Hepatocyte (in vitro differentiated cells): ENCODE measurements around the gene NRSN1.

Experiments used
- CTCF ChIP-seq: fragments of 200-600 bp; sonication (generic); IDR thresholded peaks from 2 replicates; pipeline ENCODE4 v1.5.1; 2016; ENCODE audit warnings: antibody characterized with exemption, mild to moderate bottlenecking; ENCODE audit not compliant: poor library complexity
- EZH2phosphoT487 ChIP-seq: fragments of 200-600 bp; sonication (generic); IDR thresholded peaks from one replicate; pipeline ENCODE4 v1.6.1; 2018; ENCODE audit warnings: antibody characterized with exemption, mild to moderate bottlenecking, low read depth, moderate library complexity; ENCODE audit not compliant: unreplicated experiment, severe bottlenecking

- TF ChIP-seq CTCF (no peak), EZH2phosphoT487 (no peak)
Observed at GRCh38 chr6:24194978-24195700, 69.1 kb downstream of the NRSN1 start.
